DLD1 (cell line): ENCODE measurements around the gene MAGEE2.
"Not testable (repeated sequence)": the region's sequence is repeated elsewhere in the genome, so short reads cannot be mapped to it uniquely, and the experiment has no call there.

Experiments used
- in situ Hi-C: cut with HindIII; loops from 2 replicates; pipeline ENCODE4 v1.10.0; 2017; ENCODE audit warnings: low sequenced_read_pairs

Gene MAGEE2, protein sequence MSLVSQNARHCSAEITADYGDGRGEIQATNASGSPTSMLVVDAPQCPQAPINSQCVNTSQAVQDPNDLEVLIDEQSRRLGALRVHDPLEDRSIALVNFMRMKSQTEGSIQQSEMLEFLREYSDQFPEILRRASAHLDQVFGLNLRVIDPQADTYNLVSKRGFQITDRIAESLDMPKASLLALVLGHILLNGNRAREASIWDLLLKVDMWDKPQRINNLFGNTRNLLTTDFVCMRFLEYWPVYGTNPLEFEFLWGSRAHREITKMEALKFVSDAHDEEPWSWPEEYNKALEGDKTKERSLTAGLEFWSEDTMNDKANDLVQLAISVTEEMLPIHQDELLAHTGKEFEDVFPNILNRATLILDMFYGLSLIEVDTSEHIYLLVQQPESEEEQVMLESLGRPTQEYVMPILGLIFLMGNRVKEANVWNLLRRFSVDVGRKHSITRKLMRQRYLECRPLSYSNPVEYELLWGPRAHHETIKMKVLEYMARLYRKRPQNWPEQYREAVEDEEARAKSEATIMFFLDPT

DNA sequence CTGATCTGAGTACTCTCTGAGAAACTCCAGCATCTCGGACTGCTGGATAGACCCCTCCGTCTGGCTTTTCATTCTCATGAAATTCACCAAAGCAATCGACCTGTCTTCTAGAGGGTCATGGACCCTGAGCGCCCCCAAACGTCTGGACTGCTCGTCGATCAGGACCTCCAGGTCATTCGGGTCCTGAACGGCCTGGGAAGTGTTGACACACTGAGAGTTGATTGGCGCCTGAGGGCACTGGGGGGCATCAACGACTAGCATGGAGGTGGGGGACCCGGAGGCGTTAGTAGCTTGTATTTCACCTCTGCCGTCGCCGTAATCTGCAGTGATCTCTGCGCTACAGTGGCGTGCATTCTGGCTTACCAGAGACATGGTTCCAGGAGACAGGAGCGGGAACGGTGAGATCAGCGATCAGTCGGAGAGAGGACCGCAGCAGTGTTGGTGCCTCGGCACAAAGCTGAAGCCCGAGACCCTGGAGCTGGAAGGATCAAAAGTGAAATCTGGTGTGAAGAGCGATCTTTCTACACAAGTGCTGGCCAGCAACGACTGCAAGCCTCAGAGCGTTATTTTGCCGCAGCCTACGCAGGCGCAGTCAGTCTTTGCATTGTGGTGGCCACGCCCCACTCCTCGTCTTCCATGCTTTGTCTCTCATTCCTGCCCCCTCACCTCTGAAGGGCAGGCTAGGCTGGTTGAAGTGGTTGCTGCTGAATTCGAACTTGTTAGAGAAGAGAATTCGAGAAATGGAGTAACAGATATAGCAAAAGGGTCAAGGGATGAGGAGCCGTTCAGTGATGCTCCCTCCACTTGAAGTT lies at the start of gene MAGEE2:
MAGEE2 (minus strand) TSS at position 575 of the 812 bp plus-strand sequence; CDS start at position 372, 203 bp downstream.
- in situ Hi-C loops, result no loop called here

DNA sequence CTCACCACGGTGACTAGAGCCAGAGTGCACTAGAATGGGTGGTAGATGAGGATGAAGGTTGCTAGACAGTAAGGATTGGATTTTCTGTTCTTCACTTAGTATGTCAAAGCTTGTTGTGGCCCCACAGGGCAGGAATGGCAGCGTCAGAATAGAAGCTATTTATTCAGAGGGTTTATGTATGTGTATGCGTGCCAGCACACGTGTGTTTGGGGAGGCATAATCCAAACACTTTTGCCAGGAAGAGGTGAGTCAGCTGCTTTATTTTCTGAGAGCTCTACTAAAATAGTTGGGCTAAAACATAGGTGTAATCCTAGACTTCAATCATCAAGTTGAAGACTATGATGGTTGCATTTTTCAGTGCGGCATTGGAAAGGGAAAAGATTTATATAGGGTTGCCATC lies 1.2 kb upstream of the MAGEE2 start:
- in situ Hi-C loops, result no loop called here

DNA sequence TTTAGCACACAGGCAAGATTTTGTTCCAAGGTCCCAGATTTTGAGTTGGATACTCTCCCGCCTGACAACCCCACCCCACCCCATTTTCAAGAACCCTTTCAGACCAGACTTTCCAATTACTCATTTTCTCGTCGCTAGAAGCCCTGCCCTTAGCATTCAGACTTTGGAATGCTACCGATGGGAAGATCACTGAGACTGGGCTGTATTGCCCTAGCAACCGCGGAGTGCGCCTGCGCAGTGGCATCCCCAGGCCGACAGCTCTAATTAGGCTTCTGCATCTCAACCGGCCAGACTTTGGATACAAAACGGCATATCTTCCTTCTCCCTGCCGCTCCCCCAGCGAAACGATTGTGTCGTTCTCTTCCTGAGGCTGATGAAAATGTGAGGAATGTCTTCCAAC lies 3.4 kb downstream of the MAGEE2 start:
- in situ Hi-C loops, result no loop called here

DNA sequence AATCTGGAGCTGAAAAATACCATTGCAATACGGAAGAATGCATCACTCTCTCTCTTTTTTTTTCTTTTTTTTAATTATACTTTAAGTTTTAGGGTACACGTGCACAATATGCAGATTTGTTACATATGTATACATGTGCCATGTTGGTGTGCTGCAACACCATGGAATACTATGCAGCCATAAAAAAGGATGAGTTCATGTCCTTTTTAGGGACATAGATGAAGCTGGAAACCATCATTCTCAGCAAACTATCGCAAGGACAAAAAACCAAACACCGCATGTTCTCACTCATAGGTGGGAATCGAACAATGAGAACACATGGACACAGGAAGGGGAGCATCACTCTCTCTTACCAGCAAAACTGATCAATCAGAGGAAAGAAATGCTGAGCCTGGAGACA lies 17.0 kb downstream of the MAGEE2 start:
- in situ Hi-C loops, result not testable (repeated sequence)

DNA sequence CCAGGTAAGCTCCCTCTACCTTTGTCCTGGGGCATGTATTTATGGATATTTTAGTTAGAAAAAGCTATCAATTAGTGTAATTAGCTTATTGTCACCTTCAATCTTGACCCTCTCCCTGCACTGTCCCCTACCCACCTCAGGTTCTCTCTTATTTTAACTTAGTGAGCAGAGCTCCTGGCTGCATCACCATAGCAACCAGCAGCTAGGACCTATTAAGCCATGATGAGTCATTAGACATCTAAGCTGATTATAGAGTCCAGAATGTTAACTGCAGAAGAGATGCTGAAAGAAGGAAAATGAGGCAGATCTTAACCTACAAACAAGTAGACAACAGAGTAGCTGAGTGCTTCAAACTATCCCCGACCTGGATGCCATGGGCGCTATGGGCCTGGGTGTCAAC lies 36.6 kb downstream of the MAGEE2 start:
- in situ Hi-C loops, result no loop called here

DNA sequence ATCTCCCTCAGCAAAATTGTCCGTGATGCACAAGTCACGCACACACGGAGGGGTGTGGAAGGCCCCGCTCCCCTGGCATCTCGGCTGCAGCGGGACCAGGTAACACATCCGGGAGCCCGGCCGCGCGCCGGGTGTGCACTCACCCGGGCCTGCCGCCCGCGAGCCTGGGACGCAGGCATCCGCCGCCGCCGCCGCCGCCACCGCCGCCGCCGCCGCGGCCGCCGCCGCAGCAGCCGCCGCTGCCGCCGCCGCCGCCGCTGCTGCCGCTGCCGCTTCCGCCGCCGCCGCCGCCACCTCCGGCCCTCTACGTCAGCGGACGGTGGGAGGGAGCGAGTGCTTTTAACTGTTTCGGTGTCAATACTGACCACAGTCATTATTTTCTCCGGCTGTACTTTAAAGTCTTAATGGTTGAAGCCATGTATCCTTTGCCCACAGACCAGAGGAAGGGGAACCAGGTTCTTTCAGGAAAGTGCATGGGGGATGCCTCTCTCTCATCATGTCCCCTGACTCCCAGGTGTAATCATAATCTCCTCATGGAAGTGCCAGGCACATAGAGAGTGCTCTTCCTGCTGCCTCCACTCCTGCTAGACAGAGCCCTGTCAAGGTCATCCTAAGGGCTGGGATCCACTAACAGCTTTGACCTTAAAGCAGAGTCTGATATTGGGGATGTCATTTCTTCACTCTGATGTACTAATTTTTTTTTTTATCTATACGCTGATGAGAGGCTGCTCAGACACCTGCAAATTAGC lies 38.0 kb downstream of the MAGEE2 start:
- in situ Hi-C loops, result no loop called here
